A549 (cell line): ENCODE measurements around the gene ZC3HAV1. TPM values are rescaled to one million over a fixed set of nuclear protein-coding genes. Genes with fewer than 3 reads are reported as not detected.
A peak's percentile ranks its signal among the peaks of the same experiment; 100 is the strongest.

Source experiments
- ATAC-seq, 2 experiments: fragments of 200-7000 bp in 1 of 2; fragments of >200 bp in 1 of 2; cut with Nextera tagmentation in 1 of 2; cut with Tn5 transposase in 1 of 2; 3 replicates each; pipeline versions ENCODE4 v1.8.0 to v1.9.1; 2018 to 2020; ENCODE audit warnings: mild to moderate bottlenecking in 1 of 2, moderate library complexity in 1 of 2
- CTCF ChIA-PET: fragments of 300-600 bp; sonication (Branson Sonifier 250); formaldehyde crosslinking; extraction: SDS; loops from one replicate; lab custom pipeline; 2021; ENCODE audit warnings: antibody characterized with exemption, inconsistent platforms; lab: Yijun Ruan, JAX
- POLR2A ChIA-PET: fragments of 350-600 bp; formaldehyde crosslinking; extraction: SDS; loops from one replicate; lab custom pipeline; 2021; ENCODE audit warnings: antibody characterized with exemption, inconsistent platforms; lab: Yijun Ruan, JAX
- DNase-seq, 2 experiments: peaks; one replicate each; pipeline versions ENCODE4 v3.0.0 to v3.0.0-alpha.2; 2011 to 2016; ENCODE audit warnings: low read depth in 1 of 2, low spot score in 1 of 2
- FAIRE-seq: peaks from 2 replicates; lab custom pipeline; 2011; peaks lifted over from hg19 to GRCh38; lab: Jason Lieb, UNC
- H3K27ac ChIP-seq, 2 experiments: fragments of >200 bp; sonication (Bioruptor Twin); formaldehyde crosslinking; 3 replicates each; pipeline ENCODE4 v1.5.1; 2016 to 2017
- H3K4me1 ChIP-seq: fragments of >200 bp; sonication (Bioruptor Twin); formaldehyde crosslinking; 3 replicates; pipeline ENCODE4 v1.6.1; 2016
- H3K4me2 ChIP-seq: fragments of >200 bp; sonication (Bioruptor Twin); formaldehyde crosslinking; 3 replicates; pipeline ENCODE4 v1.6.1; 2016
- H3K4me3 ChIP-seq: fragments of >200 bp; sonication (Bioruptor Twin); formaldehyde crosslinking; 3 replicates; pipeline ENCODE4 v1.5.1; 2016
- H3K9me3 ChIP-seq: fragments of >200 bp; sonication (Bioruptor Twin); formaldehyde crosslinking; 3 replicates; pipeline ENCODE4 v1.6.1; 2016
- BCL3 ChIP-seq: fragments of >200 bp; sonication (Bioruptor Twin); formaldehyde crosslinking; IDR thresholded peaks from 3 replicates; pipeline ENCODE4 v1.6.1; 2016
- BHLHE40 ChIP-seq: IDR thresholded peaks from 2 replicates; pipeline ENCODE4 v1.6.1; 2012; ENCODE audit warnings: low read depth, low read length, inconsistent platforms
- CEBPB ChIP-seq, 2 experiments: fragments of >200 bp in 1 of 2; sonication (Bioruptor Twin) in 1 of 2; formaldehyde crosslinking in 1 of 2; IDR thresholded peaks; 2 replicates each; pipeline ENCODE4 v1.6.1; 2012 to 2016
- CTCF ChIP-seq: fragments of >200 bp; sonication (Bioruptor Twin); formaldehyde crosslinking; IDR thresholded peaks from 3 replicates; pipeline ENCODE4 v1.5.1; 2016
- EHF ChIP-seq: fragments of 250-450 bp; sonication (Bioruptor Pico); IDR thresholded peaks from 2 replicates; pipeline ENCODE4 v1.5.0; 2020; ENCODE audit warnings: mild to moderate bottlenecking
- ELK1 ChIP-seq: fragments of 150-350 bp; IDR thresholded peaks from 2 replicates; pipeline ENCODE4 v1.6.1; 2014; ENCODE audit warnings: low read depth, mild to moderate bottlenecking, low read length
- ESRRA ChIP-seq: fragments of 150-350 bp; IDR thresholded peaks from 2 replicates; pipeline ENCODE4 v1.6.1; 2014; ENCODE audit warnings: mild to moderate bottlenecking, low read length, borderline replicate concordance
- FOSL2 ChIP-seq, 2 experiments: fragments of 450-650 bp in 1 of 2; fragments of >200 bp in 1 of 2; sonication (Bioruptor Twin) in 1 of 2; formaldehyde crosslinking; IDR thresholded peaks; 2 replicates each; pipeline versions ENCODE4 v1.5.0 to v1.6.1; 2016 to 2020; ENCODE audit warnings: mild to moderate bottlenecking in 1 of 2, moderate library complexity in 1 of 2
- GATA3 ChIP-seq: IDR thresholded peaks from 2 replicates; pipeline ENCODE4 v1.6.1; 2012; ENCODE audit warnings: borderline replicate concordance
- HDAC2 ChIP-seq: fragments of 200-600 bp; sonication (generic); IDR thresholded peaks from 2 replicates; pipeline ENCODE4 v1.6.1; 2016
- HES2 ChIP-seq: fragments of >200 bp; sonication (Bioruptor Twin); formaldehyde crosslinking; IDR thresholded peaks from 2 replicates; pipeline ENCODE4 v1.6.1; 2016
- HOXA7 ChIP-seq: fragments of 250-450 bp; sonication (Bioruptor Pico); IDR thresholded peaks from 2 replicates; pipeline ENCODE4 v1.5.0; 2020; ENCODE audit warnings: mild to moderate bottlenecking, moderate library complexity
- HOXB13 ChIP-seq: fragments of 250-450 bp; sonication (Bioruptor Pico); IDR thresholded peaks from 2 replicates; pipeline ENCODE4 v1.5.0; 2020; ENCODE audit warnings: low read depth, mild to moderate bottlenecking, moderate library complexity
- JUN ChIP-seq, 2 experiments: fragments of >200 bp; sonication (Bioruptor Twin); formaldehyde crosslinking; IDR thresholded peaks; 2 replicates in 1 of 2; 3 replicates in 1 of 2; pipeline ENCODE4 v1.6.1; 2016 to 2017
- KDM1A ChIP-seq: fragments of 200-600 bp; sonication (generic); IDR thresholded peaks from 2 replicates; pipeline ENCODE4 v1.6.1; 2016; ENCODE audit warnings: low read depth, mild to moderate bottlenecking
- KDM5A ChIP-seq: fragments of 200-600 bp; sonication (generic); IDR thresholded peaks from 2 replicates; pipeline ENCODE4 v1.6.1; 2016; ENCODE audit warnings: antibody characterized with exemption, mild to moderate bottlenecking
- MAX ChIP-seq: IDR thresholded peaks from 2 replicates; pipeline ENCODE4 v1.6.1; 2012
- MYC ChIP-seq: IDR thresholded peaks from 2 replicates; pipeline ENCODE4 v1.6.1; 2012; ENCODE audit warnings: mild to moderate bottlenecking, inconsistent platforms, low read length, improper control_type of control experiment, borderline replicate concordance
- NR3C1 ChIP-seq: fragments of >200 bp; sonication (Bioruptor Twin); formaldehyde crosslinking; IDR thresholded peaks from 3 replicates; pipeline ENCODE4 v1.6.1; 2017
- PHF8 ChIP-seq: fragments of 200-600 bp; sonication (generic); IDR thresholded peaks from 2 replicates; pipeline ENCODE4 v1.6.1; 2016; ENCODE audit warnings: low read depth, mild to moderate bottlenecking, antibody characterized with exemption, moderate library complexity, borderline replicate concordance
- POLR2A ChIP-seq: IDR thresholded peaks from 2 replicates; pipeline ENCODE4 v1.6.1; 2012; ENCODE audit warnings: mild to moderate bottlenecking, low read length
- SMC3 ChIP-seq: fragments of >200 bp; sonication (Bioruptor Twin); formaldehyde crosslinking; IDR thresholded peaks from 3 replicates; pipeline ENCODE4 v1.6.1; 2018; ENCODE audit warnings: inconsistent platforms
- SREBF2 ChIP-seq: fragments of 450-650 bp; IDR thresholded peaks from 2 replicates; pipeline ENCODE4 v1.6.1; 2014; ENCODE audit warnings: mild to moderate bottlenecking, moderate library complexity
- USF2 ChIP-seq: fragments of 450-650 bp; IDR thresholded peaks from 2 replicates; pipeline ENCODE4 v1.6.1; 2014; ENCODE audit warnings: antibody characterized with exemption
- ZFP36 ChIP-seq: fragments of 450-650 bp; IDR thresholded peaks from 2 replicates; pipeline ENCODE4 v1.6.1; 2014; ENCODE audit warnings: borderline replicate concordance; ENCODE audit not compliant: partially characterized antibody
- ZSCAN20 ChIP-seq: fragments of 250-450 bp; sonication (Bioruptor Pico); IDR thresholded peaks from 2 replicates; pipeline ENCODE4 v1.8.0; 2022; ENCODE audit warnings: mild to moderate bottlenecking, moderate library complexity
- WGBS: methylation state at CpG from one replicate; pipeline ENCODE4 v1.1.6; 2017; ENCODE audit errors: missing lambda C conversion rate; 5-methylcytosine and 5-hydroxymethylcytosine counted together
- polyA minus RNA-seq: library from RNA; depleted of rRNA, polyadenylated mRNA; stranded (reverse); fragments of >200 nt; gene quantifications from 2 replicates; pipeline ENCODE4 v1.2.3, GENCODE V29; 2011; rRNA and poly(A)+ RNA removed
- polyA plus RNA-seq, 4 experiments: library from polyadenylated mRNA; depleted of rRNA in 3 of 4; stranded (reverse); fragments of >200 nt; fragmentation: RNase III in 1 of 4; extraction: RNeasy Plus Mini Kit Qiagen cat#74134 plus additional on column Dnase treatment in 1 of 4; gene quantifications; 2 replicates in 3 of 4; 3 replicates in 1 of 4; pipeline ENCODE4 v1.2.3, GENCODE V29; 2011 to 2017
- TF ChIP-seq, protein P1 (sequence below): IDR thresholded peaks from 2 replicates; pipeline ENCODE4 v1.6.1; 2012; ENCODE audit warnings: low read depth, borderline replicate concordance
- TF ChIP-seq, protein P2 (sequence below): fragments of 200-600 bp; sonication (generic); IDR thresholded peaks from 2 replicates; pipeline ENCODE4 v1.6.1; 2016; ENCODE audit warnings: antibody characterized with exemption, mild to moderate bottlenecking, moderate library complexity

Gene ZC3HAV1
- polyA plus RNA-seq (2011; rRNA removed) = 32.1 and 36.8 TPM in 2 replicates
- 12.0 and 15.0 TPM in 2 replicates for polyA plus RNA-seq (2012; cell fraction: cytosol; rRNA removed)
- 13.8 and 15.4 TPM in 2 replicates for polyA plus RNA-seq (2012; cell fraction: nucleus; rRNA removed)
- 22.2 to 22.7 TPM (median 22.6 TPM) in 3 replicates for polyA plus RNA-seq (2017; fragmentation: RNase III; extraction: RNeasy Plus Mini Kit Qiagen cat#74134 plus additional on column Dnase treatment)
- 55.8 and 65.1 TPM in 2 replicates for polyA minus RNA-seq

GRCh38 chr7:139109188-139109982 lies at the start of gene ZC3HAV1:
Gene ZC3HAV1, minus strand, starts transcription at chr7:139109720. Its CDS starts 389 bp downstream, at chr7:139109331.
- peaks cover 25% of the 10 kb centered on the region; the same call in 2 of the 3 replicates for H3K4me1 ChIP-seq
- H3K4me2 ChIP-seq = peak within 1 kb of the TSS; percentile 83
- peak; percentile 86 to 89 for DNase-seq
- 2% methylated on average over 24 of the region's 68 CpGs for WGBS
- H3K4me3 ChIP-seq = peak within 1 kb of the TSS; percentile 73
- peak; percentile 88 to 93 for ATAC-seq
- H3K27ac ChIP-seq = peak within 1 kb of the TSS; percentile 90 to 96
- TF ChIP-seq KDM1A = no peak
- no peak for TF ChIP-seq HOXB13 (CRISPR knock-in tag)
- TF ChIP-seq SREBF2 = no peak
- TF ChIP-seq CEBPB (IDR thresholded peaks at IDR 0.05) = peak; percentile 65 to 80
- no peak for TF ChIP-seq ZSCAN20 (CRISPR knock-in tag)
- TF ChIP-seq ELK1 = no peak
- TF ChIP-seq CTCF = no peak
- TF ChIP-seq, protein P1, sequence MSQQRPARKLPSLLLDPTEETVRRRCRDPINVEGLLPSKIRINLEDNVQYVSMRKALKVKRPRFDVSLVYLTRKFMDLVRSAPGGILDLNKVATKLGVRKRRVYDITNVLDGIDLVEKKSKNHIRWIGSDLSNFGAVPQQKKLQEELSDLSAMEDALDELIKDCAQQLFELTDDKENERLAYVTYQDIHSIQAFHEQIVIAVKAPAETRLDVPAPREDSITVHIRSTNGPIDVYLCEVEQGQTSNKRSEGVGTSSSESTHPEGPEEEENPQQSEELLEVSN = 0 out of 2 replicates have a peak, but pooled peaks have one; percentile 40
- TF ChIP-seq, protein P2, sequence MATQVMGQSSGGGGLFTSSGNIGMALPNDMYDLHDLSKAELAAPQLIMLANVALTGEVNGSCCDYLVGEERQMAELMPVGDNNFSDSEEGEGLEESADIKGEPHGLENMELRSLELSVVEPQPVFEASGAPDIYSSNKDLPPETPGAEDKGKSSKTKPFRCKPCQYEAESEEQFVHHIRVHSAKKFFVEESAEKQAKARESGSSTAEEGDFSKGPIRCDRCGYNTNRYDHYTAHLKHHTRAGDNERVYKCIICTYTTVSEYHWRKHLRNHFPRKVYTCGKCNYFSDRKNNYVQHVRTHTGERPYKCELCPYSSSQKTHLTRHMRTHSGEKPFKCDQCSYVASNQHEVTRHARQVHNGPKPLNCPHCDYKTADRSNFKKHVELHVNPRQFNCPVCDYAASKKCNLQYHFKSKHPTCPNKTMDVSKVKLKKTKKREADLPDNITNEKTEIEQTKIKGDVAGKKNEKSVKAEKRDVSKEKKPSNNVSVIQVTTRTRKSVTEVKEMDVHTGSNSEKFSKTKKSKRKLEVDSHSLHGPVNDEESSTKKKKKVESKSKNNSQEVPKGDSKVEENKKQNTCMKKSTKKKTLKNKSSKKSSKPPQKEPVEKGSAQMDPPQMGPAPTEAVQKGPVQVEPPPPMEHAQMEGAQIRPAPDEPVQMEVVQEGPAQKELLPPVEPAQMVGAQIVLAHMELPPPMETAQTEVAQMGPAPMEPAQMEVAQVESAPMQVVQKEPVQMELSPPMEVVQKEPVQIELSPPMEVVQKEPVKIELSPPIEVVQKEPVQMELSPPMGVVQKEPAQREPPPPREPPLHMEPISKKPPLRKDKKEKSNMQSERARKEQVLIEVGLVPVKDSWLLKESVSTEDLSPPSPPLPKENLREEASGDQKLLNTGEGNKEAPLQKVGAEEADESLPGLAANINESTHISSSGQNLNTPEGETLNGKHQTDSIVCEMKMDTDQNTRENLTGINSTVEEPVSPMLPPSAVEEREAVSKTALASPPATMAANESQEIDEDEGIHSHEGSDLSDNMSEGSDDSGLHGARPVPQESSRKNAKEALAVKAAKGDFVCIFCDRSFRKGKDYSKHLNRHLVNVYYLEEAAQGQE = no peak
- TF ChIP-seq MYC = no peak
- TF ChIP-seq ESRRA = no peak
- TF ChIP-seq JUN (IDR thresholded peaks at IDR 0.05) = peak; percentile 70 to 93
- peak; percentile 51 for TF ChIP-seq MAX
- TF ChIP-seq ZFP36 = no peak
- peak; percentile 41 for TF ChIP-seq PHF8
- TF ChIP-seq EHF (CRISPR knock-in tag) = no peak
- peak; percentile 90; the same call in 2 of the 3 replicates for TF ChIP-seq BCL3
- TF ChIP-seq GATA3 = 0 out of 2 replicates have a peak, but pooled peaks have one; percentile 11
- TF ChIP-seq POLR2A = peak; percentile 51
- TF ChIP-seq BHLHE40 = no peak
- TF ChIP-seq USF2 = no peak
- TF ChIP-seq KDM5A = no peak
- no peak for TF ChIP-seq FOSL2 (IDR thresholded peaks at IDR 0.05)
- no peak for TF ChIP-seq FOSL2 (CRISPR knock-in tag; IDR thresholded peaks at IDR 0.05)
- no peak for TF ChIP-seq HES2
- TF ChIP-seq NR3C1 = no peak
- TF ChIP-seq HDAC2 = peak; percentile 12; the same call in 1 of the 2 replicates
- no peak; the same call in 2 of the 3 replicates for TF ChIP-seq SMC3
- TF ChIP-seq HOXA7 (CRISPR knock-in tag) = no peak
- ChIA-PET POLR2A (no interaction called here), CTCF (no interaction called here)
- H3K9me3 ChIP-seq = no peaks in the 10 kb centered on the region
- FAIRE-seq = no peak
